Stimulated activated CD8-positive, alpha-beta memory T cell treated with anti-CD3 and anti-CD28 coated beads, Interleukin-4, amount 100 ng/mL, for 24 hours (primary cell): Measurements from ENCODE around the gene SLC22A17.
A peak's percentile ranks its signal among the peaks of the same experiment; 100 is the strongest.
"Not testable (repeated sequence)": the region's sequence is repeated elsewhere in the genome, so short reads cannot be mapped to it uniquely, and the experiment has no call there.

Experiments used
- DNase-seq: peaks from one replicate; pipeline ENCODE4 v3.0.0-alpha.2; 2020; ENCODE audit warnings: low read depth

SLC22A17 gene

DNA sequence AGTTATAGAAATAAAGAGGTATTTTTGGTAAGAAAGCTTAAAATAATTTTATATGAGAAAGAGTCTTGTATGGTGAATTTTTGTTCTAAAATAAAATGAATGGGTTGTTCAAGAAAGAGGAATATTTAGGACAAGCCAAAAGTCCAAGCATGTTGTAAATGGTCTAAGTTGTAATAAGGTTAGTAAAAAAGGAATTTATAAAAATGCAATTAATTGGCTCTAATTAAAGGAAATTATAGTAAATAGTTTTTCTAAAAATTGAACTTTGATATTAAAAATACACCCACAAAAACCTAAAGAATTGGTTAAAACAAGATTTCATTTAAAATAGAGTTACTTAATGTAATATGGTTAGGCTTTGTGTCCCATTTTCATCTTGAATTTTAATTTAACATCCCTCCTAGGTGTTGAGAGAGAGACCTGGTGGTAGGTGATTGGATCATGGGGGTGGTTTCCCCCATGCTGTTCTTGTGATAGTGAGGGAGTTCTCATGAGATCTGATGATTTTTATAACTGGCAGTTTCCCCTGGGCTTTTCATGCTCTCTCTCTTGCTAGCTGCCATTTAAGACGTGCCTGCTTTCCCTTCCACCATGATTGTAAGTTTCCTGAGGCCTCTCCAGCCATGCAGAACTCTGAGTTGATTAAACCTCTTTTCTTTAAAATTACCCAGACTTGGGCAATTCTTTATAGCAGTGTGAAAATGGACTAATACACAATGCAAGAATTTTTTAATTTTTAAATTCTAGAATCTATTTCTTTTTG, 13.0 kb downstream of the SLC22A17 start:
- no peak for DNase-seq

DNA sequence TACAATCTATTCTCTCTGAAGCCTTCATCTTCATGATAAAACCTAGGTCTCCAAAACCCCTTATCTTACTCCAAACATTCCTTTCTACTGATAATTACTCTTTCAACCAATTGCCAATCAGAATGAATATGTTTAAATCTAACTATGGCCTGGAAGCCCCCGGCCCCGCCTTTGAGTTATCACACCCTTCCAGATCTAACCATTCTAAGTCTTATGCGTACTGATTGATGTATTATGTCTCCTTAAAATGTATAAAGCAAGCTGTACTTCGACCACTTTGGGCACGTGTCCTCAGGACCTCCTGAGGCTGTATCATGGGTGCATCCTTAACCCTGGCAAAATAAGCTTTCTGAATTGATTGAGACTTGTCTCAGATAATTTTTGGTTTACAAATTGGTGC, 17.1 kb downstream of the SLC22A17 start:
- no peak for DNase-seq

DNA sequence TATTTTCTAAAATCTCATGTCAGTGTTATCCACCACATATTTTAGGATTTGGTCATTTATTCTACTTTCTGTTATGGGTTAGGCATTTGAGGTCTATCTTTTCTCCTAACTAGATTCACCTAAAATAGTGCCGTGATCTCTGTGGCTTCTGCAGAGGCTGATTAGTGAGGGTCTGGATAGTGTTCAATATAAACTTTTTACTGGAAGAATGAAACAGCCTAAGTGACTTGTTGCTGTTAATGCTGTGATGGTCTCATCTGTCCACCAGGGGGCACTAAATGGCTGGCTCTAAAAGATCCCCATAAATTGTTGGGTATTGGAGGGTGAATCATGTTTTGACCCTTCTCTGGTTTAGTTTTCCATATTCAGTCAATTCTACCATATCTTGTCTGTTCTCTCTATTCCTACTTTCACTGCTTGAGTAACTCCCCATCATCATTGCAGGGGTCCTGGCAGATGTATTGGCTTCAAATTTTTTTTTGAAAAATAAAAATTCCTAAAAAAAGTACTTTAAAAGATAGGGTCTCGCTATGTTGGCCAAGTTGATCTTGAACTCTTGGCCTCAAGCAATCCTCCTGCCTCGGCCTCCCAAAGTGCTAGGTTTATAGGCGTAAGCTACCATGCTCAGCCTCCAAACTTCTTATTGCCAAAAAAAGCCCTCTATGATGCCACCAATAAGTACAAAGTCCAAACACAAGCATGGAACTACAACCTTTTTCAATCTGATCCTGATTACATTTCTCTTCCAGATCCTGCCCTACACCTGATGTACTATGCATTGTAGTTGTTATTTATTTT, 24.5 kb downstream of the SLC22A17 start:
- DNase-seq, result peak; percentile 34

DNA sequence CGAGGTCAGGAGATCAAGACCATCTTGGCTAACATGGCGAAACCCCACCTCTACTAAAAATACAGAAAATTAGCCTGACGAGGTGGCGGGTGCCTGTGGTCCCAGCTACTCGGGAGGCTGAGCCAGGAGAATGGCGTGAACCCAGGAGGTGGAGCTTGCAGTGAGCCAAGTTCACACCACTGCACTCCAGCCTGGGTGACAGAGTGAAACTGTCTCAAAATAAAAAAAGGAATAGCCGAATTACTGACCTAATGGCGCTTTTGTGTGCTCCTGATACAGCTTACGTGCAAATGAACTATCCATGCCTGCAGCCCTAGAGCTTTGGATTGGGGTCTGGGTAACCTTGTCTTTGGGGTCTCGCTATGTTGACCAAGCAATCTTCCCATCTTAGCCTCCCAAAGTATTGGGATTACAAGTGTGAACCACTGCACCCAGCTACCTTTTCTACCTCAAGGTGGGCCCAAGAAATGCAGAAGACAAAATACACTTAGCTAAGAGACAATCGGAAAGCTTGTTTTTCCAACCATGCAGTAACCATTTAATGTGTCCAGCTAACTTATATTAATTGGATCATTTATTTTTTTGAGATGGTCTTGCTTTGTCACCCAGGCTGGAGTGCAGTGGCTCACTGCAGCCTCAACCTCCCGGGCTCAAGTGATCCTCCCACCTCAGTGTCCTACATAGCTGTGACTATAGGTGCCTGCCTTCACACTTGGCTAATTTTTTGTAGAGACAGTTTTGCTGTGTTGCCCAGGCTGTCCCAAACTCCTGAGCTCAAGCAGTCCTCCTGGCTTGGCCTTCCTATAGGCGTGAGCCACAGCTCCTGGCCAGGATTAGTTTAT, 26.0 kb downstream of the SLC22A17 start:
- DNase-seq, result no peak

DNA sequence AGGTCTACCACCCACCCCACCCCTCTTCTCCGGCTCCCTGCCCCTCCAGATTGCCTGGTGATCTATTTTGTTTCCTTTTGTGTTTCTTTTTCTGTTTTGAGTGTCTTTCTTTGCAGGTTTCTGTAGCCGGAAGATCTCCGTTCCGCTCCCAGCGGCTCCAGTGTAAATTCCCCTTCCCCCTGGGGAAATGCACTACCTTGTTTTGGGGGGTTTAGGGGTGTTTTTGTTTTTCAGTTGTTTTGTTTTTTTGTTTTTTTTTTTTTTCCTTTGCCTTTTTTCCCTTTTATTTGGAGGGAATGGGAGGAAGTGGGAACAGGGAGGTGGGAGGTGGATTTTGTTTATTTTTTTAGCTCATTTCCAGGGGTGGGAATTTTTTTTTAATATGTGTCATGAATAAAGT, 26.9 kb downstream of the SLC22A17 start:
- not testable (repeated sequence) for DNase-seq

DNA sequence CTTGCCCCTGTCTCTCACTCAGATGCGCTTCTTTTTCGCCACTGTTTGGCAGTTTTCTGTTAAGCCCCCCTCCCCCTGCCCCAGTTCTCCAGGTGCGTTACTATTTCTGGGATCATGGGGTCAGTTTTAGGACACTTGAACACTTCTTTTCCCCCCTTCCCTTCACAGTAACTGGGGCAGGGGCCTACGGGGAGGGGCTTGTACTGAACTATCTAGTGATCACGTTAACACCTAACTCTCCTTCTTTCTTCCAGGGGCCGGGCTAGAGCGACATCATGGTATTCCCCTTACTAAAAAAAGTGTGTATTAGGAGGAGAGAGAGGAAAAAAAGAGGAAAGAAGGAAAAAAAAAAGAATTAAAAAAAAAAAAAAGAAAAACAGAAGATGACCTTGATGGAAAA, 27.7 kb downstream of the SLC22A17 start:
- no peak for DNase-seq

DNA sequence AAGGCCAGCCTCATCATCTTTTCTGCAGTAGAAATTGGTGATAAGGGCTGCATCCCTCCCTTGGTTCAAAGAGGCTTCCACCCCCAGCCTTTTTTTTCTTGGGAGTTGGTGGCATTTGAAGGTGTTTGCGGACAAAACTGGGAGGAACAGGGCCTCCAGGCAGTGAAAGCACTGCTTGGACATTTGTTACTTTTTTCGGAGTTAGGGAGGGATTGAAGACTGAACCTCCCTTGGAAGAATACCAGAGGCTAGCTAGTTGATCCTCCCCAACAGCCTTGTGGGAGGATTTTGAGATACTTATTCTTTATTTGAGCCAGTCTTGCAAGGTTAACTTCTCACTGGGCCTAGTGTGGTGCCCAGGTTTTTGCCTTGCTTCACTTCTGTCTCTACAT, 28.2 kb downstream of the SLC22A17 start:
- DNase-seq, result no peak

DNA sequence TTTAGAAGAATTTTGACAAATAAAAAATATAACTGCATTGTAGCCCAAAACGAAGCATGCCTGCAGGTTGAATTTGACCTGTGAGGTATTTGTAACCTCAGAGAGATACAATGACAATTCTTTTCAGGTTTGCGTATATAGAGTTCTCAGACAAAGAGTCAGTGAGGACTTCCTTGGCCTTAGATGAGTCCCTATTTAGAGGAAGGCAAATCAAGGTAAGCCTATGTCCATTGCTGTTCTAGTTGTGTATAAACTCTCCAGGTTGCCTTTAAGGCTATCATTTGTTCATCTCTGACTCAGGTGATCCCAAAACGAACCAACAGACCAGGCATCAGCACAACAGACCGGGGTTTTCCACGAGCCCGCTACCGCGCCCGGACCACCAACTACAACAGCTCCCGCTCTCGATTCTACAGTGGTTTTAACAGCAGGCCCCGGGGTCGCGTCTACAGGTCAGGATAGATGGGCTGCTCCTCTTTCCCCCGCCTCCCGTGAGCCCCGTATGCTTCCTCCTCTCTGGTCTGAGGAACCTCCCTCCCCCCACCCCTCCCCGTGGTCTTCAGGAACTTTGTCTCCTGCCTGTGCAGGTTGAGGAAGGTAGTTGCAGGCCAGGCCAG, 28.7 kb downstream of the SLC22A17 start:
- no peak for DNase-seq

DNA sequence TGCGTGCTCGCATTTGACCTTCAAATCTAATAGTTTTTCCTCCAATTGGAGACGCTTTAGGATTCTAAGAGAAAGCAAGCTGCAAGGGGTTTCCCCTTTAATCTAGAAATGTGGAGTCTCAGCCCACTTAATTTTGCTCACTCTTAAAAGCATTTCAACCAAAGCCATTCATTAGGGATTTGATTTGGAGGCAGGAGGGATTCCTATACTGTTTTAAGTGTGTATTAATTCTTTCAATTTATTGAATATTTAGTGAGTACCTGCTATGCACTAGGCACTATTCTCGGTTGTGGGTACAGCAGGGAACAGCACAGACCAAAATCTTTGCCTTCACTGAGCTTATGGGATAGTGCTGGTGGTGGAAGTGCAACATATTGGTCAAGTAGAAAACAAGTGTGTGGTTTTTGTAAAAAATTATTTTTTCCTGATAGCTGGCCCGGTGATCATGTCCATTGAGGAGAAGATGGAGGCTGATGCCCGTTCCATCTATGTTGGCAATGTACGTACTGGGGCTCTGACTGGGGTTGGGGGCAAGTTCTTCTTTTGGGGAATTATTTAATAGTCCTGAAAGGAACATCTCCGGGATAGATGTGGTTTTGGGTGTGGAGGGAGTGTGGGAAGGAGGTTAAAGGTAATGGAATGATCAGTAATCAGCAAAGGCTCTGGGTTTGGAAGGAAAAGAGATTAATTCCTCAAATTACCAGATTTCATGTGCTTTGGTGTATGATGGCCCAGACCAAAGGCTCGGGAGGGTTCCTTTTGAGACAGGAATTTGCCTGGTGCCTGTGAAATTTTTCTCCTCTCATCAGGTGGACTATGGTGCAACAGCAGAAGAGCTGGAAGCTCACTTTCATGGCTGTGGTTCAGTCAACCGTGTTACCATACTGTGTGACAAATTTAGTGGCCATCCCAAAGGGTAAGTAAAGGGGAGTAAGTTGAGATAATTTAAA, 29.8 kb downstream of the SLC22A17 start:
- no peak for DNase-seq

DNA sequence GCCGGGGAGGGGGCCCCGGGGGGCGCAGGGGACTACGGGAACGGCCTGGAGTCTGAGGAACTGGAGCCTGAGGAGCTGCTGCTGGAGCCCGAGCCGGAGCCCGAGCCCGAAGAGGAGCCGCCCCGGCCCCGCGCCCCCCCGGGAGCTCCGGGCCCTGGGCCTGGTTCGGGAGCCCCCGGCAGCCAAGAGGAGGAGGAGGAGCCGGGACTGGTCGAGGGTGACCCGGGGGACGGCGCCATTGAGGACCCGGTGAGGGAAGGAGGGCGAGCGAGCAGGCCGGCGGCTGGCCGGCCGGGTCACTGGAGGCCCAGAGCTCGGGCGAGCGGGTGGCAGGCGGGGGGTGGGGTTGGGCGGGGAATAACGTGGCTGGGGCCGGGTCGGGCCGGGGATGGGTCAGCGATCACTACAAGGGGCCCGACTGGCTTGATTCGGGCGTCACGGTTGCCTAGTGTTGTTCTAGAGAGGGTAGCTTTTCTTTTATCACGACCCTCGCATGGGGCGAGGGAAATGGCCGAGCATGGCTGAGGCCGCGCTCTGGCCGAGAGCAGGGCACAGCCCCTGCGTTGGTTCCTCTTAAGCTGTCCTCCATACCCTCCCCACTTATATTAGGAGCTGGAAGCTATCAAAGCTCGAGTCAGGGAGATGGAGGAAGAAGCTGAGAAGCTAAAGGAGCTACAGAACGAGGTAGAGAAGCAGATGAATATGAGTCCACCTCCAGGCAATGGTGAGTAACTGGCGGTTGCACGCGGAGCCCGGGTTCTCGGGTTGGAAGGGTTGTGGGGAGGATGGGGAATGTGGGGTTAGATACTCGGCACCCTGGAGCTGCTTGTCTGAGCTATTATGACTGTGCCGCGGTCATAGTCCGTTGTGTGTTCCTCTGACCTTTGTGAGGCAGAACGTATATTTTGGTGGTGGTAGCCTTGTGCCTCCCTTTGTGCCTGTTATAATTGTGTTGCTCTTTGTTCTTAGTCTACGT, 30.8 kb downstream of the SLC22A17 start:
- DNase-seq, result peak; percentile 26

DNA sequence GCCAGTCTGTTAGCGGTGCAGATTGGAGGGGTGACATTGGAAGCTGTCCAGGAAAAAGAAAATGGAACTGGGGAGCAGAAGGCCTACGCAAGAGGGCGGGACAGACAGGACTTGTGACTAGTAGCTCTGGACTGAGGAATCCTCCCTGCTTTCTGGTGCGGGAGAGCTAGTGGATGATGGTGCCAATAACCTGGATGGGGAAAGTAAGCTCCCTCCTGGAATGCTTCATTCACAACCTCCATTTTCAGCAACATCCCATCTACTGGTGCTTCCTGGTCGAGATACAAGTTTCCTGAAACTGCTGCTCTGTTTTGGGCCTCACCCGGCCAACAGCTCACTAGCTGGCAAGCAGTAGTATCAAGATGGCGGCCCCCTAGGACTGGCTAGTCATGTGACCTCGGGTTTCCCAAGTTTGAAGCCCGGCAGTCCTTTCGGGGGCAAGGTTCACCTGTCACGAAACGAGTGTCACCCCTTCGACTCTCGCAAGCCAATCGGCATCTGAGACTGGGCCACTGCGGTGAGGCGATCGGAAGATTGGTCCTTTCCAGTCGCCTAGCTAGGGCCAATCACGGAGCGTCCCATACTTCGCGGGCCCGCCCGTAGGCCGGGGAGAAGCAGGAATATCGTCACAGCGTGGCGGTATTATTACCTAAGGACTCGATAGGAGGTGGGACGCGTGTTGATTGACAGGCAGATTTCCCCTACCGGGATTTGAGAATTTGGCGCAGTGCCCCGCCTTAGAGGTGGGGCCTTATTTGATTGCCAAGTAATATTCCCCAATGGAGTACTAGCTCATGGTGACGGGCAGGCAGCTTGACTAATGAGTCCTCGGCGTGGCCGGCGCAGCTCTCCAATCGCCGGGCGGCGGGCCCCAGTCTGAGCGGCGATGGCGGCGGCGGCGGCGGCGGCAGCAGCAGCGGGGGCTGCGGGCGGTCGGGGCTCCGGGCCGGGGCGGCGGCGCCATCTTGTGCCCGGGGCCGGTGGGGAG, 31.8 kb downstream of the SLC22A17 start, which contains the start of gene PABPN1:
PABPN1 (plus strand) TSS at position 874 of the 988 bp plus-strand sequence; CDS start at position 887, 13 bp downstream.
- peak; percentile 93 for DNase-seq

DNA sequence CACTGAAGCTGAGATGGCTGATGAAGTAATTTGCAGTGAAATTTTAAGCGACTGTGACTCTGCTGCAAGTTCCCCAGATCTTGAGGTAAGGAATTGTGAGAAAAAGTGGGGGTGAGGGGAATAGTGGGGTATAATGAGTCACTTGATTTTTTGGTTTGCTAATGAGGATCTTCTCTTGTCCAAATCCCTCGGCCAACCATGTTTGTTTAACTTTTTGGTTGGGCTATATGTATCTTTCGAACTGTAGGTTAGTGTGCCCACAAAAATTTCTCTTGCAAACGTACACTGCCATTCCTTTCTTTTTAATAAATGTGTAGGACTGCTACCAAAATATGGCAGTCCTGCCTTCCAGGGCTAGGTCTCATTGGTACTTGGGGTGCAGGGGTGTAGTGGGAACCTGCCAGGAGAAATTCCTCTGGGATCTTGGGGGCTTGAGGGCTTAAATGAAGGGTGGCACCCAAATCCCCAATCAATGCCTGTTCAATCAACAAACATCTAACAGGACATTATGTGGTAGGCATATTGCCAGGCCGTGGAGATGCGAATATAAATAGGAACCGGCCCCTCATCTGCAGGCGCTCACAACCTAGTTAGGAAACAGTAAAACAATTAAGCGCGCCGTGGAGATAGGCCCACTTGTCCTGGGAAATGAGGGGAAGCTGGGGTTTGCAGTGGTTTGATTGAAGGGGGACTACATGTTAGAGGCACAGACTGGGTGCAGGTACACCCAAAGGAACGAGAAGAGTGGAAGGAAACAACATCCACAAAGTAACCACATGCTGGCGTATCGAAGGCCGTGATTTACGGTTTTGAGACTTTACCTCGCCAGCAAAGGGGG, 32.7 kb downstream of the SLC22A17 start:
- no peak for DNase-seq

DNA sequence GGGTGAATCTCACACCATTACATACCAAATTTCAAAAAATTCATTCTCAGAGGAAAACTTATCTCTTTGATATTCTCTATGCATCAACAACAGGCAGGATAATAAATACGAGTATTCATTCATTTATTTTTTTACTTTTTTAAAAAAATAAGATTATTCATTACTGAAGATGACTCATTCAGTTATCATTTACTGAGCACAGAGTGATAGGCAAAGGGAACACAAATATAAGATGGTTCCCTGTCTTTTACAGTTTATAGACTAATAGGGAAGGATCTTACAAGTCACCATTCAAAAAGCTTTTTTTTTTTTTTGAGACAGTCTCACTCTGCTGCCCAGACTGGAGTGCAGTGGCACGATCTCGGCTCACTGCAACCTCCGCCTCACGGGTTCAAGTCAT, 36.4 kb downstream of the SLC22A17 start:
- no peak for DNase-seq

DNA sequence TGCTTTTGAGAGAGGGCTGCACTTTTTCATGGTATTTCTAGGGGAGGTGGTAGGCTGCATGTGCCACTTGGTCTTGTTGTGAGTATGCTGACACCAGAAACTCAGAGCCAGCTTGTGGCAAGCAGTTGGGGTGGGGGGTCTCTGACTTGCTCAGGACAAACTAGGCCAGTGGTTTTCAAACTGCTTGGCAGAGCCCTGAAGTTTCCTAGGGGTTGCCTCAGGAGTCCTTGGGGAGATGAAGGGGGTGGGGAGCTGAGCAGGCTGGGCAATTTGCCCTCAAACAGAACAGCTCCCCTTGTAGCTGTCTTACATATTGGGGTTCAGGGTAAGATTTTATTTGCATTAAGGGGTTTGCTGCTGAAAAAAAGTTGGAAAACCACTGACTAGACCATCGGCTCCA, 42.1 kb downstream of the SLC22A17 start:
- no peak for DNase-seq

DNA sequence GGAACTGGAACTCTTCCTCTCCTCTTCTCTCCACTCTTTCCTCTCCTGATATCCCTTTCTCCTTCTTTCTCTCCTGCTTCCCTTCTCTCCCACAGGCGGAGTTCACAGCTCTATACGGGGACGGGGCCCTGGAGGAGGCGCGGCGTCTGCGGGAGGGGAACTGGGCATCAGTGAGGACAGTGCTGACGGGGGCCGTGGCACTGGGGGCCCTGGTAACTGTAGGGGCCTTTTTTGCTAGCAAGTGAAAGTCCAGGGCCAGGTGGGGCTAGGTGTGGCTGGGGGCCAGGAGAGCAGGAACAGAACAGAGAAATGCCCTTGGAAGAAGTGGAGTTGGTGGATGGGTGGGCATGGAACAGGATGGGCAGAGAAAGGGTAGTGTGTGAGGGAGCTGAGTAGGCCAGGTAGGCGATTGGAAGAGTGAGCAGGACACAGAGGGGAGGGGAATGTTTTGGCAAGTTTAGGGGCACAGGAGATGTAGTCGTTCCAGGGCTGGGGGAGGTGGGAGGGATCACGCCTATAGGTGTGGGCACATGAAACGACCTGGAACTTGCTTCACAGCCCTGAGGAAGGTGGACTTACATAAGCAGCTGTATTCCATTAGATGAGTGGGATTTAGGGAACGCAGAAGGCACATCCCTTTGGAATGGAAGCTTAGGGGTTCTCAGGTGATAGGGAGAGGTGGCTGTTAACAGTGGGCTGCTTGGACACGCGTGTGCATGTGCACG, 43.8 kb downstream of the SLC22A17 start:
- DNase-seq, result no peak
